GM12892 (cell line): ENCODE results near the gene SAMD13.

Source experiments
- DNase-seq: peaks from one replicate; pipeline ENCODE4 v3.0.0; 2011; ENCODE audit not compliant: insufficient read length
- FAIRE-seq: peaks from 2 replicates; lab custom pipeline; 2011; peaks lifted over from hg19 to GRCh38; lab: Jason Lieb, UNC
- POLR2A ChIP-seq: IDR thresholded peaks from 2 replicates; pipeline ENCODE4 v1.6.1; 2011; ENCODE audit warnings: low read depth, low read length, control low read depth
- POLR2AphosphoS5 ChIP-seq: IDR thresholded peaks from 2 replicates; pipeline ENCODE4 v1.6.1; 2011; ENCODE audit warnings: low read depth, low read length, control low read depth
- TAF1 ChIP-seq: IDR thresholded peaks from 2 replicates; pipeline ENCODE4 v1.6.1; 2011; ENCODE audit warnings: low read depth, mild to moderate bottlenecking, control low read depth, low read length, borderline replicate concordance

The SAMD13 gene

DNA sequence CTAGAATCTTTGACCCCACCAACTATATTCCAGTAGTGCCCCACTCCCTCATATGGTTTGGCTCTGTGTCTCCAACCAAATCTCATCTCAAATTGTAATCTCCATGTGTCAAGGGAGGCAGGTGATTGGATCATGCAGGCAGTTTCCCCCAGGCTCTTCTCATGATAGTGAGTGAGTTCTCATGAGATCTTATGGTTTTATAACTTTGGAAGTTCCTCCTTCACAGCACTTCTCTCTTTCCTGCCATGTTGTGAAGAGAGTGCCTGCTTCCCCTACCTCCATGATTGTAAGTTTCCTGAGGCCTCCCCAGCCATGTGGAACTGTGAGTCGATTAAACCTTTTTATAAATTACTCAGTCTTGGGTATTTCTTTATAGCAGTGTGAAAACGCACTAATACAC is 7.7 kb upstream of the SAMD13 start:
- no peak for FAIRE-seq
- no peak for DNase-seq
- TF ChIP-seq TAF1 (no peak), POLR2AphosphoS5 (no peak), POLR2A (no peak)

DNA sequence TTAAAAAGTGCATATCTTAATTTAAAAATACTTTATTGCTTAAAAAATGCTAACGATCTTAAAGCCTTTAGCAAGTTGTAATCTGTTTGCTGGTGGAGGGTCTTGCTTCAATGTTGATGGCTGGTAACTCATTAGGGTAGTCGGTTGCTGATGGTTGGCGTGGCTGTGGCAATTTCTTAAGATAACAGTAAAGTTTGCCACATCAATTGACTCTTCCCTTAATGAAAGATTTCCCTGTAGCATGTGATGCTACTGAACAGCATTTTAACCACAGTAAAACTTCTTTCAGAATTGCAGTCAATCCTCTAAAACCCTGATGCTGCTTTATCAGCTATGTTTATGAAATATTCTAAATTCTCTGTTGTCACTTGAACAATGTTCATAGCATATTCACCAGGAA is 6.8 kb upstream of the SAMD13 start:
- FAIRE-seq (no peak), DNase-seq (no peak)
- TF ChIP-seq POLR2A = no peak
- TF ChIP-seq TAF1 = no peak
- TF ChIP-seq POLR2AphosphoS5 = no peak

DNA sequence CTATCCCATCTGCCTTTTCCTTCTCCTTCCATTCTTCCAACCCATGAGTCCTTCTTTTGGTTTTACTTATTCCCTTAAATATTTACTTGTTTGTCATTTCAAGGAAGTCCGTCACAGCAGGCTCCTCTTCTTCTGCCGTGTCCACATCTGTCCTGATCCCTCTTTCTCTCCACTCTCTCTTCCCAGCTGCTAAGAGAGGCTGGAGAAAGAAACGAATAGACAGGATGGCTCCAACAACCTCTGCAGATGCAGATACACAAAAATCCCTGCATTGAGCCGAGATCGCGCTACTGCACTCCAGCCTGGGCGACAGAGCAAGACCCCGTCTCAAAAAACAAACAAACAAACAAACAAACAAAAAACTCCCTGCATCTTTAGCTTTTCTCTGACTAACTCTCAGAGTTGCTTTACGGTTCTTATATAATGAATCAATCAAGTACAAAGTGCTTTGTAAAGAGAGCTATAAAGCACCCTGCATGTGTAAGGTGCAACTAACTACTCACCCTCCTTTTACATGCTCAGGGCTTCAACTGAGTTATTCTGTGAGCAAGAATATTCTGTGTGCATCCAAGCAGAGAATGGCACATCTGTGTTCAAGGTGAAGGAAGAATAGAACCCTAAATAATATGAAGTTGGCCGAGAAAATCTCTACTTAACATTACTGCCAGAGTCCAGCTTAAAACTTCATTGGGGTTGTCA is 3.8 kb upstream of the SAMD13 start:
- DNase-seq (no peak), FAIRE-seq (no peak)
- TF ChIP-seq POLR2AphosphoS5 = no peak
- TF ChIP-seq TAF1 = no peak
- no peak for TF ChIP-seq POLR2A

DNA sequence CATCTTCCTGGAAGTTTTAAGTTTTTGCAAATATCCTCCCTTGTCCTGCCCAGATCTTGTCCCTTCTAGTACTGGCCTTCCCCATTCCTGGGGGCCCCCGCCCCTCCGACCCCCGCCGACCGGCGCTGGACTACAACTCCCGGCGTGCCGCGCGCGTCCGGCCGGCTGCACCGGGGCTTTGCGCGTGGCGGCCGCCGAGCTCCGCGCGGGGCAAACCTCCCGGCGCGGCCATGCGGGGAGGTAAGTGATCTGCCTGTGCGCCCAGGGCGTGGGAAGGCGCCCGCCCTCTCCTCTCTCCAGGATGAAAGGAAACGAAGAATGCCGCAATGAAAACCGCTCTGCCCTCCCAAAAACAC is 3.2 kb upstream of the SAMD13 start:
- TF ChIP-seq POLR2A (no peak), TAF1 (no peak), POLR2AphosphoS5 (no peak)
- DNase-seq (peak; percentile 53), FAIRE-seq (peak; percentile 36)

DNA sequence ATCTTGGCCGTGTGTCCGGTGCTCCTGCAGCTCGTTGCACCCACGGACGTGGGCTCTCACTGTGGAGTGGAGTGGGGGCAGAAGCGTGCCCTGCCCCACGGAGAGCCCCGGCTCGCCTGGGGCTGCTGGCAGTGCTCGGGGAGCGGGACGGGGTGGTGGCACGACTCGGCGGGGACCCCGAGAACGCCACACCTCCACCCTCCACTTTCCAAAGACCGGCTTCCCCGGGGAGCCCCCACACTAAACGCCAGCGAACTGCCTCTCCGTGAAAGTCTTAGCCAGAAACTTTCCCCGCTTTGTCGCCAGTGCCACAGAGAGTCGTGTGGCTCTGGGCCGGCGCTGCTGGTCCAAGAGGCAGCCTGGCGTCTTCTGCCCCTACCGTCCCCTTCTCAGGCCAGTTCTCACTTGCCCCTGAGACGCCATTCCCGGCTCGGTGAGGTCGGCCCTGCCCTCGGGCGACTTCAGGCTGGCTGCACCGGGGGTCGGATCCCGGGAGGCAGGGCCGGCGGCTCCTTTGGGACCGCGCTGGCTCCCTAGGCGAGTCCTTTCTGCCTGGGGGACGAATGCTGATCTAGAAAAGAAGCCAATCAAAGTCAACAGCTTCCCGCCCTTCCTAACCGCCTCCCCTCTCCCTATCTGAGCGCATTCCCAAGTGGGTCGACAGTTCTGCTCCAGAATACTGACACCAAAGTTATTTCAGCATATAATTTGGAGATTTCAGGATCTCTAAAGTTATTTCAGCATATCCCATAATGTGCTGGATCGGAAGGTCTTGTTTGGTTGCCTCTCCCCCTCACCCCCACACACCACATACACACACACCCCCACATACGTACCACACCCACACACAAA is 2.6 kb upstream of the SAMD13 start:
- no peak for TF ChIP-seq POLR2A
- no peak for TF ChIP-seq TAF1
- TF ChIP-seq POLR2AphosphoS5 = no peak
- DNase-seq (peak; percentile 39), FAIRE-seq (peak; percentile 83)

DNA sequence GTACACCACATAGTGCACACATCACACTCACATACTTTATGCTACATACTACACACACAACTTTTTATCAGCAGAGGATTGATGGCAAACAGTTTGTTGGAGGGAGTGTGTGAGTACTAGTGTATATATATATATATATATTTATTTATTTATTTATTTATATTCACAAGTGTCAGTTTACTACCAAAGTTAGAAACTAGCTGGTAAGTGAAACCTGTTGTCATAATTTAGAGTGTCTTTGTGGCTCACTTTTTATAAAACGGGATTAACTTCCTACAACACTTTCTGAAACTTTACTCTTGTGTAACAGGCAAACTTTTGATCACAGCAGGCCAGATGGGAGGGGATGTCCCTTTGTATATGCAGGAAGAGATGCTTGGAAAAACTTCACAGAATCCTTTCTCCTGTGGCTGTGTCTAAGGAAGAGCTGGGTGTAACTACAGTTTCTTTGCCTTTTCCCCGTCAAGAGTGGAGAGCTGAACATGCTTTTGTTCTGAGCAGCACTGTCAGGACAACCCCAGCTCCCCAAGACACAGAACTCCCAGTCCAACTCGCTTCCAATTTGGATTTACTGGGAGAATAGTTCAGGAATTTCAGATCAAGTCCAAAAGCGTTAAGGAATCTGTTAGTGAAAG is 1.9 kb upstream of the SAMD13 start:
- DNase-seq = no peak
- TF ChIP-seq POLR2AphosphoS5 (no peak), POLR2A (no peak), TAF1 (no peak)
- no peak for FAIRE-seq

DNA sequence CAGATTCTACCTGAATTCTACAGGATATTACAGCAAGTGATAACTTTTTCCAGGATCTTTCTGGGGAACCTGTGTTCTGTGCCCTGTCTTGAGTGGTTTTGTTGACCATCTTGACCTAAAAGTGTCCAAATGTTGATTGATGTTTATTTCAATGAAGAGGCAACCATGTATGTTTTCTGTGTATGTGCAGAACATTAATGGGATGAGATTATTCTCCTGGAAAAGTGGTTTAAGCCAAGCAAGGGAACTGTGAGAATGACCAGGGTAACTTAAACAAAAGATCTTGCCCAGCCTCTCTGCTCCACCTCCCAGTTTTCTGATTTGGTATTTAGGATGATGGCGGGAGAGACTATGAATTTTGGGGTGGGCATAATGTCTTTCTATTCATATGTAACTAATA is 1.0 kb upstream of the SAMD13 start:
- TF ChIP-seq POLR2AphosphoS5 = no peak
- TF ChIP-seq POLR2A = no peak
- no peak for TF ChIP-seq TAF1
- FAIRE-seq (no peak), DNase-seq (no peak)

DNA sequence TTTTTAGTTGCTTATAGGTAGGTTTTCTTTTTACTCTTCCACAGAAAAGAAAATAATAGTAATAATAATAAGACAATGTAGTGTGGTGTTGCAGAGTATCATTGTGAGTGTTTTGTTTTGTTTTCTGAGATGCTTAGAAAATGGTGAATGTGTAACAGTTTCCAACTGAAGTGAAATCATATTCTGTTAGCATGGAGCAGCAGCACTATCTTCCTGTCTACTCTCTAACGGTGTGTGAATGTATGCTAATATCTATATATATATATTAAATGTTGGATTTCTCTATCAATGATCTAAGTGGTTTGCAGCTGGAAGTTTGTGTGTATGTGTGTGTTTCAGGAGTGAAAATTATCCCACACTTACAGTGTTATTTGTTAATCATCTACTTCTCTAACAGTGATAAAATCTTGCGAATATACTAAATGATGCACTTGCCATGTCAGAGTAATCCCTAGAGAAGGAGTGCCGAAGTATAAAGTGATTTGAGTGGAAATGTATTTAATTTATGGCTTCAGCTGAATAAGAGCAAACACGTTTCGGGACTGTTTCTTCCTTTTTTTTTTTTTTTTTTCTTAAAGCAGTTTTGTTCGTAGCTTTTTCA is 377 bp downstream of the SAMD13 start:
- FAIRE-seq (no peak), DNase-seq (no peak)
- TF ChIP-seq TAF1 = no peak

DNA sequence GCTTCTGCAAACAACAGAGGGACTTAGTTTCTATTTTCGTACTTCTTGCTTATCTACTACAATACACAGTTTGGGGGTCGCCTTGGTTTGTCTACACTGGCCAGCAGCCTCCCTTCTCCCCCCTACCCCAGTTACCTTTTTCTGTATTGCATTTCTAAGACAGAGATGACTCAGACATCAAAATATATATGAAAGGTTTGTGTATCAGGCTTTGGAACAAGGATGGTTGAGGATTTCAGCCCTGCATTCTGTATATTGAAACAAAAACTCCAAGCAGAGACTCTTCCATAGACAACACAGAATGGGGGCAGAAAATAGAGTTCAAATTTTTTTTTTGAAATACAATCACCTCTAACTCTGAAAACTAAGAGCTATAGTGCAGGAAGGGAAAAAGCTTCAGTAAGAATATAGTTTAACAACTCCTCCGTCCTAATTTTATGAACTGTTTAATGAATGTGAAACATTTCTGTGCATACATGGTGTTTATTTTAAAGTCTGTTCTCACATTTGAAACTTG is 1.9 kb downstream of the SAMD13 start:
- FAIRE-seq (no peak), DNase-seq (no peak)
- TF ChIP-seq POLR2AphosphoS5 = no peak
- no peak for TF ChIP-seq TAF1
- no peak for TF ChIP-seq POLR2A

DNA sequence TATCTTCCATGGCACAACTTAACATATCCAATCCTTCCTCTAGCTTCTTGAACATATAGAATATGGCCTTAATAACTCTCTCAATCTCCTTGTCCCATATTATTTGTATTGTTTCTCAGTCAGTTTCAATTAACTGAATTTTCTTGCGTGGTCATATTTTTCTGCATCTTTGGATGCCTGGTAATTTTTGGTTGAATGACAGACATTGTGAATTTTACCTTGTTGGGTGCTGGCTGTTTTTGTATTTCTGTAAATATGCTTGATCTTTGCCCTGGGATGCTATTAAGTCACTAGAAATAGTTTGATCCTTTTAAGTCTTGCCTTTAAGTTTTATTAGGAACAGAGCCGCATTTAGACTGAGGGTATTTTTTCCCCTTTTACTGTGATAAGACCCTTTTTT is 5.9 kb downstream of the SAMD13 start:
- TF ChIP-seq POLR2AphosphoS5 (no peak), POLR2A (no peak), TAF1 (no peak)
- DNase-seq (no peak), FAIRE-seq (no peak)

DNA sequence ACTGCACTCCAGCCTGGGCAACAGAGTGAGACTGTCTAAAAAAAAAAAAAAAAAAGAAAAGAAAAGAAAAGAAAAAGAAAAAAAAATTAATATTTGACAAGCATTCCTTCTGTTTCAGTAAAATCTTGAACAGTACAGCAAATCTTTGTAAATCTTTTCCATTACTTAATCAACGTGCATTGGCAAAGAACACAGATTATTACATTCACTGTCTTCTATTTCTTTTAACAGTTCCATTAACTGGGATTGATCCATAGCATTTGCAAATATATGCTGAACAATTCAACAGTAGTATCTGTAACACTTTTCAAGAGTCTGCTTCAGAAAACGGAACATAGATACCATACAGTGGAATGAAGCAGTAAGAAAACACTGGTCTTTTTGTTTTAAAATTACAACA is 9.8 kb downstream of the SAMD13 start:
- no peak for TF ChIP-seq TAF1
- no peak for TF ChIP-seq POLR2A
- no peak for TF ChIP-seq POLR2AphosphoS5
- FAIRE-seq (no peak), DNase-seq (no peak)

DNA sequence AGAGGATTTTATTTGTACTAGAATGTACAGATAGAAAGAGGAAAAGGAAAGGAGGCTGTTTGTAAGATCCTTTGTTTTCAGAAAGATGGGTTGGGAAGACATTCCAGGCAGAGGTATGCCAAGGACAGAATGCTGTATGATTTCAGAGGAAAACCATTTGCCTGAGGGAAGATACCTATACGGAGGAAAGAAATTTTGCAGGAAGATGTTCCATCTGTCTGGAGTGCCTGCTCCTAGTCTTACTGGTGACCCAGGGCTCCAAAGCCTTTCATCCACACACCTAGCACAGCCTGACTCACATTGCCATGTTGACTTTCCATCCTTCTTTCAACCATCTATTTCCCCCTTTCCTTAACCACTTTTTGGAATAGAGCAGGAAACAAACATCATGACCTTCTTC is 18.2 kb downstream of the SAMD13 start:
- DNase-seq = no peak
- FAIRE-seq = no peak

More for the DNA sequence above, 18.2 kb downstream of the SAMD13 start:
- no peak for TF ChIP-seq TAF1
- no peak for TF ChIP-seq POLR2A
- no peak for TF ChIP-seq POLR2AphosphoS5
